22Rv1 (cell line): ENCODE data around the gene SPATA6L.

Experiments
- CTCF ChIP-seq: fragments of 450-650 bp; IDR thresholded peaks from 2 replicates; pipeline ENCODE4 v1.5.1; 2017; ENCODE audit warnings: mild to moderate bottlenecking
- ZFX ChIP-seq: fragments of 450-650 bp; IDR thresholded peaks from 2 replicates; pipeline ENCODE4 v1.6.1; 2017; ENCODE audit warnings: antibody characterized with exemption, borderline replicate concordance

GRCh38 chr9:4574657-4575243, 91.5 kb downstream of the SPATA6L start:
- TF ChIP-seq CTCF (no peak), ZFX (no peak)
